GM21576 (cell line): Measurements from ENCODE around the gene HNRNPLL.
"Not testable (repeated sequence)": the region's sequence is repeated elsewhere in the genome, so short reads cannot be mapped to it uniquely, and the experiment has no call there.

Experiments
- ATAC-seq: cut with Tn5 transposase; IDR thresholded peaks from one replicate; pipeline ENCODE4 v1.9.1; 2021; ENCODE audit warnings: mild to moderate bottlenecking, moderate library complexity; ENCODE audit not compliant: unreplicated experiment

HNRNPLL gene

DNA sequence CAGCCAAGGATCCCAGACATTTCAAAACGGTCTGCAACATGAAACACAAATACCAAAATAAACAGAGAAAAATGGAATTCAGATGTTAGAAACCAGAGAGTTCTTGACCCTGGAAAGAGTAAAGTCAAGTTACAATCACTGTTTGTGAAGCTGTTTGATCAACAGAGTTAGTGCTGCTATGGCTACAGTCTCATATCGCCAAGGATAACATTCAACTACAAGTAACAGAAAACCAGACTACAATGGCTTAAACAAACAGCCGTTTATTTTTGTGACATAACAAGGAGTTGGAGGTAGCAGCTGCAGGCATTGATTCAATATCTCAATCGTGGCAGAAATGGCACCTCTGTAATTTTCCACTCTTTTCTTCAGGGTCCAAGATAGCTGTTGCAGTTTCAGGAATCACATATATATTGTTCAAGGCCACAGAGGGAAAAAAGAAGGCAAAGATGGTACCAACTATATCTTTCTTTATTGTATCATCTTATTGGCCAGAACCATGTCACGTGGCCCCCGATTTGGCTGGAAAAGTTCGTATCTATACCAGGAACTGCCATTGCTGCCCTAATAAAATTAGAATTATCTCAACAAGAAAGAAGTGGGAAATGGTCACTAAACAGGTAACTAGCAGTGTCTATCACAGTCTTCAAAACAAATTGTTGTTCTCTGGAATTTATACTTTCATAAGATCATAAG, 17.7 kb upstream of the HNRNPLL start:
- ATAC-seq, result no peak

DNA sequence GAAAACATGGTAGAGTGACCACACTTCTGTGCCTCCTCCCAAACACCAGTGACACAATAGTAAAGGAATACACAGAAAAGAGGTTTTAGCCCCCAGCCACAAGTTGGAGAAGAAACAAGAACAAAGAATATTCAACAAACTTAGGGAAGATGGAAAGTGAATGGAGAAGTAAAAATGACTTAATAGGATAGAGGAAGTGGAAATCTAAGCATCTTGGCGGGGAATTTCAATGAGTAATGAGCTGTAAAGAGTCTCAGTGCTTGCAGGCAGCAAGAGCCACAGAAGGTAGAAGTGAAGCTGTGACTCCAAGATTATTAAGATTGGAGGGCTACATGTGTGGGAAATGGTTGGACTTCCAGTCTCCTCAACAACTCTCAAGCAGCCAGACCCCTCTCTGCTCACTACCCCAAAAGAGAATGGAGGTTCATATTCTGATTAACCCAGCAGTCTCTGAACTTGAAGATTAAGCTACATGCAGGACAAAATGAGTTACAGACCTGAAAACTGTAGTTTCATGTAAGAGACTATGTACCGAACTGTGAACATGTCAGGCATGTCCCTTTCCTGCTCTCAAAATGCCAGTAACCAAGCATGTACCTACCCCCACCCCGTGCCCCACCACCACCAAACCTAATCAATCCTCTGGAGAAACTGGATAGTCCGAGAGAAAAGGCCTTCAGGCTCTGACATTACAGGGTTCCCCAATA, 16.9 kb upstream of the HNRNPLL start:
- no peak for ATAC-seq

DNA sequence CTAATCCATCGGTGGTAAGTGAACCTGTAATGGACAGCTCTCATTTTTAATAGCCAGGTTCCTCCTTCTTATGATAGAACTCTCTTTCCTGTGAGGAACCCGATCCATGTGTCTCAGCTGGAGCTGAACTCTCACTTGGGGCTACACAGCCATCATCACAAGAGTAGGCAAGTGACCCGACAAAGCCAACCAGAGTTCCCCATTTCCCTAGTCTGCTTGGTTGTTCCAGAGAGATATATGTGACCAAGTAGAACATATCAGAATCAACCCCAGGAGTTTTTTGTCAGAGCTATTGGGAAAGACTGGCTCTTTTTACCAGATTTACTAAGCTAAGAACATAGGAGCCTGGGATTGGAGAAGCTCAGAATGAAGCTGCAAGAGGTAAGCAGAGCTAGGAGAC, 14.6 kb upstream of the HNRNPLL start:
- no peak for ATAC-seq

DNA sequence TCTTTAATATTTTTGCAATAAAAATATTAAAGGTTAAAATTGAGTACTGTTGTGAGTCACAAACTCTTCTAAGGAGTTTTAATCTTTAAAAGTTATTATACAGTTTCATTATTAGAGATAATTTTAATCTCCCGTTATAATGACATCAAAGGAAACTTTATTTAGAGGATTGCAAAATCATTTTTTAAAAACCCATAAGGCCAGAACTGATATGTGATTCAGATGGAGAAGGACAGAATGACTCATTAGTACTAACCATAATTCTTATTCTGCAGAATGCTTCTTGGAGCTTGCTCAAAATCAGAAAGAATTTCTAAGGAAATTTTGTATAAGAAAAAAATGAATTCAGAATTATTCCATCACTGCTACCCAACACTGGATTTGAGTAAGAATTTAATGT, 12.5 kb upstream of the HNRNPLL start:
- ATAC-seq, result no peak

DNA sequence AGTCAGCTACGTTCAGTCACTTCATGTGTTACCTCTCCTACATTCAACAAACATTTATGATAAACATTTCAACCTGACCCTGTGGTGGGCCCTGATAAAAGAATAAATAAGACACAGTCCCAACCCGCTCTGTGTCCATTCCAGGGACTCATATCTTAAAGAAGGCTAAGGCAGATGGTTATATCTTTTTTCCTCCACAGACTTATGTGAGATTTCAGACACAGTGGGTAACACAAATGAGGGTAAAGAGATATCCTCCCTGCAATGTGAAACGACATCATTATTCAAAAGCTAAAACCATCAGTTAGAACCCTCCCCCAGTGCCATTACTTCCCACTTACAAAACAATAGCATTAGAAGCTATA, 11.1 kb upstream of the HNRNPLL start:
- no peak for ATAC-seq

DNA sequence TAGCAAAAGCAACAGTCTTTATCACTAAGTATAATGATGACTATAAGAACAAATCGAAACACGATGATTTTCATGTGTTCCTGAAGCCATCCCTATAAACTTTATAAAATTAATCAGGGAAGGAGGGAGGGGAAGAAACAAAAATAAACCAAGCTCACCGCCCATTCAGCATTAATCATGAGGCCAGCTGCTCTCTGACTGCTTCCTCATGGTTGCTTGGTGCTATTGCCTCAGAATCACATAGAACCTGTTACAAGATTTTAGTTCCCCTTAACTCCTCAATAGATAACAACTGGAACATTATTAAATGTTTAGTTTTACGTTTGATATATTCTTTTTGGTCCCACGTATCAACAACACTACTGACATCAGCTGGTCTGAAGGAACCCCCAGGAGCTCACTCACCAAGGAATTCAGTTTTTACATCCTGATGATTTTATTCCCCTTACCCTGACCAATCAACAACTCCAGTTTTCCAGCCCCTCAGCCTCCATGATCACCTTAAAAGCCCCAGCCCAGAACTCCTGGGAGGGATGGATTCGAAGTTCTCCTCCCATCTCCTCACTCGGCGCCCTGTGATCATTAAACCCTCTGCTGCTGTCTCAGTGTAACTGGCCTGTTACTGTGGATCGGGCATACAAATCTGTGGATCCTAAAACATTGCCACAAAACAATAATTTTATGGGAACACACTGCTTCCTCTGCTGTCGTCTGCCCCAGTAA, 10.6 kb upstream of the HNRNPLL start:
- no peak for ATAC-seq

DNA sequence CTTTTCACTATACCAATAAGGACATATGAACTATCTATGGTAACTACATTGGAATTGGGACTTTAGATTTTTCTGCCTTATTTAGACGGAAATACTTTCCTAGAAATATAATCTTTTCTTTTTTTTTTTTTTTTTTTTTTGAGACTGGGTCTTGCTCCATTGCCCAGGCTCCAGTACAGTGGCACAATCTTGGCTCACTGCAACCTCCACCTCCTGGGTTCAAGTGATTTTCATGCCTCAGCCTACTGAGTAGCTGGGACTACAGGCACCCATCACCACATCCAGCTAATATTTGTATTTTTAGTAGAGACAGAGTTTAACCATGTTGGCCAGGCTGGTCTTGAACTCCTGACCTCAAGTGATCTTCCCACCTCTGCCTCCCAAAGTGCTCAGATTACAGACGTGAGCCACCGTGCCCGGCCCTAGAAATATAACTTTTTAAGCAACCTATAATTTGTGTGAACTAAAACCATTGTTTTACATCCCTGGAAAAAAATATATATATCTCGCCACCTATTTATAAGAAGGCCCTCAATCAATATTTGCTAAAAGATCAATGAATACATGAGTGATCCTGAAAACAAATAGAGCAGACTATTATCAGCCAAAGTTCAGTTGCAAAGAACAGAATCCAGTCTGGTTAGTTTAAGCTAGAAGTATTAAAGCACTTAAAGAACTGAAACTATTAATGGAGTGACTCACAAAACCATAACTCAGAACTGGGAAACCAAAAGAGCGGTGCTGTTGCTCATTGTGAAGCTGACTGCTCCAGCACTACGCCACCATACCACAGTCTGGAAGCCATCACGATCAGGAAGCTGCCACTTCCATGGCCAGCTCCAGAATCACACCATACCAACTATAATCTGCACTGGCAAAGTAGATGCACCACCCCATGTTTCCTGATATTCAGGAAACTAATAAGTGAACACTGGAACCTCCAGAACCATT, 8.4 kb upstream of the HNRNPLL start:
- ATAC-seq, result peak; percentile 66

DNA sequence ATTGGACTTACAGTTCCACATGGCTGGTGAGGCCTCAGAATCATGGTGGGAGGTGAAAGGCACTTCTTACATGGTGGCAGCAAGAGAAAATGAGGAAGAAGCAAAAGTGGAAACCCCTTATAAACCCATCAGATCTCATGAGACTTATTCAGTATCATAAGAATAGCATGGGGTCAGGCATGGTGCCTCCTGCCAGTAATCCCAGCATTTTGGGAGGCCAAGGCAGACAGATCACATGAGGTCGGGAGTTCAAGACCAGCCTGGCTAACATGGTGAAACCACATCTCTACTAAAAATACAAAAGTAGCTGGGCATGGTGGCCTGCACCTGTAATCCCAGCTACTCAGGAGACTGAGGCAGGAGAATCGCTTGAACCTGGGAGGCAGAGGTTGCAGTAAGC, 6.5 kb upstream of the HNRNPLL start:
- ATAC-seq, result not testable (repeated sequence)

DNA sequence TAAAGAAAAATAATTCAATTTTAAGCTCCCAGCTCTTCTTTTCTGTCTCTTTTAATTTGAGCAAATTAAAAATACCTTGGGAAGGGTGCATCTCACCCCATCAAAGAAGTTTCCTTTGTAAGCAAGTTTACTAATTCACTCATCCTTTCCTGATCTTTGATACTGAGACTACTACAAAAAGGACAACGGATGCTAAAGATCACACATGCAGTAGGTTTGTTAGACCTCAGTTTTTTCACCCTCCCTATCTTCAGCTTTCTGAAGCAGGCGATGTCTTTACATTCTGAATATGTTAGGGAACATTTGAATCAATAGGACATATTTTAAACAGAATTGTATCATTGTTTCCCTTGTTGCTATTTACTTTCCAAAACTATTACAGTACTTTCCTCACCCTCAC, 6.0 kb upstream of the HNRNPLL start:
- ATAC-seq, result no peak

DNA sequence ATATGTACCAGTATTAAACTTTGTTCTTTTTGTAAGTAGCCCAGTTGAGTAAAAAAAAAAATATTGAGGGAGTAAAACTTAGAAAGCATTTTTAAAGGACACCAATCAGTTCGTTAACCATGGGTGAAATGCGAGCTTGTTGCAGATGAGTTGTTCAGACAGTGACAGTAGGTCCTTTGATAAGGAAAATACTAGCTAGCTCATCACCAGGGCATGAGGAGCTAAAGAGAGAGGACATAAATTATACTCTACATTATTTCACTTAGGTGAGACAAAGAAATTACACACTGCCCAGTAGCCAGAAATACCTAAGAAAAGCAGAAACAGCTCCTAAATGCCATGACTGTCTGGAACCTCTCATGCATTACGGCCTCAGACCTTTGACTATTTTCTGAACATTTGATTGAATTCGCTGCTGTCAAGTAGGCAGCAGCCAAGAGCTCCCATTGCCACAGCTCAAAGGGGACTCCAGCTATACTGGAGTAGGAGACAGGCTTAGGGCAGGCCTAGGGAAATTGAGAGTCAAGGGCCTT, 2.6 kb upstream of the HNRNPLL start:
- no peak for ATAC-seq

DNA sequence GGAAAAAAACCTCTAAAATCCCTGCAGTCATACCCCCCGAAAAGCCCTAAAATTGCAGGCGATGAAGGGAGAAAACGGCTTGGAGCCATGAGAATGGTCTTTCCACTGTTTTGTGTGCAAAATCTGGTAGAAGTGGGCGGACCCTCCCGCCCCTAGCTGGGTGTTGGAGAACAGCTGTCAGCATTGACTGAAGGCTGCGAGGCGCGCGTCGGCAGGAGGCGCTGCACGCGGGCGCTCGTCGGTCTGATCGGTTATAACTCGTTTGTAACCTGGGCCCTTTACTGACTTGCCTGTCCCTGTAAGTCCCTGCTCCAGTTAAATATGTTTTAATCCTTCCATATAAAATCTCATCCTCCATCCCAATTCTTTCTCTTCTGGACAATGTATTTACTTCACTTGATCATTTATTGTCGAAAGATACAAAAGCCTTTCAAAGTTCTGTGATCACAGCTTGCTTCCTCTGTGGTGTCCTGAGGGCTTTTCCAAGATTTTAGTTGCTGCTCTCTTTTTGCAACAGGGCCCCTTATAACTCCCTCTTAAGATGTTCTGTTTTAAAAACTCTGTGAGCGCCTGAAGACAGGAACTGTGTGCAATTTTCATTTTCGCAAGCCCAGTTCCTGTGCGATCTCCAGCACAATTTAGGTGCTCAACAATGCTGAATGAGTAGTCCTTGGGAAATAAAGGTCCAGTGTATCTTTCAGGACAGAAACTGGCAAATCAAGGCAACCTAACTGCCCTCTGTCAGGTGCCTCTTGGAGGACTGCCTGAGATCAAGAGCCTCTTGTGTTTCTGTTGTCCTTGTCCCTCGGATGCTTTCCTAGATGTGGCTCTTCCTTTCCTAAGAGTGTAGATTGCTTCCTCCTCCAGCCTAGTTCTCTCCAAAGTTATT, 918 bp upstream of the HNRNPLL start:
- ATAC-seq, result no peak

DNA sequence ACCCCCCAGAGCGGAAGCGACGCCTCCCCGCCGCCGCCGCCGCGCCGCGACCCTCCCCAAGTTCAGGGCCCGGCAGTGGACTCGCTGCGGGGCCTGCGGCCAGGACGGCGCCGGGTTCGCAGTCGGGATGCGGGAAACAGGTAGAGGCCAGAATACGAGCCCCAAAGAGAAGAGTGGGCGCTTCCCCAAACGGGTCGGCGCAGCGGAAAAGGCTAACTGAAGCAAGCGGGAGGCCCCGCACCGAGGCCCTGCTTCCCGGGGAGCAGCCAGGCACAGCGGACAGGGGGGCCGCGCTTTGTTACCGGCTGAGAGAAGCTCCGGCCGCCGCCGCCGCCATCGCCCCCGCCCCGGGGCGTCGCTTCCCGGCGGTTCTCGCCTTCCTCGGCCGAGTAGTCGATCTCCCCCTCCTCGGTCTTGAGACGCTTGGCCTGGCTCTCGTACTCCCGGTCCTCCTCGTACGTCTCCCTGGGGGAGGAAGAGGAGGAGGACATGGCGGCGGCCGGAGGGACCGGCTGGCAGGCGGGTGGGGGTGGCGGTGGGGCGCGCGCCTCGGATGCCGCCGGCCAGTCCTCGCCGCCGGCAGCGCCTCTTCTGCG, 494 bp downstream of the HNRNPLL start:
- peak; percentile 10 for ATAC-seq

DNA sequence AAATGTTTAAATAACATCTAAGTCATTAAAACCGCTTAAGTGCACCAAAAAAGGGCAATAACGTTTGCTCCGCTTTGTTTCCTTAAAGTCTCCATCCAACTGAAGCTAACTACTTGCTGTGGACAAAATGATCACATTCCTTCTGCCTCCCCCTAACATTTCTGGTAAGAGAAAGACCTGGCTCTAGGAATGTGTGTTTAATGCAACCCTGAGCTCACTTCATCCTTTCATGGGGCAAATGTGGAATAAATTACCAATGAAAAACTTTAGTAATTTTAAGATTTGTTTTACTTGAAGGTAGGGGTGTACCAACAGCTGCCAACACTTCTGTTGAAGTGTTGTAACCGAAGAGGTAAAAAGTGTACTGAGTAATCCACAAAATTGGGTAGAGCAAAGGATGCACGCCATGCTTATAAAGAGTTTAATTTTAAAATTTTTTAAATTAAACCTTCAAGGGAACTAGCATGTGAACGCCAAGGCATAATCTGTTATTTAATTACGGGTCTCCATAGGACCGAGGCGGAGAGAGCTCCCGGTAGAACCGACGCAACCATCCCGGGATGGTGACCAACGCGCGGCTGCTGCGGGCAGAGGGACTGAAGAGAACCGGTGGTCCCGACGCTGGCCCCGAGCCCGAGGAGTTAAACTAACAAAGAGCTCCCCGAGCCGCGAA, 1.1 kb downstream of the HNRNPLL start:
- ATAC-seq, result no peak

DNA sequence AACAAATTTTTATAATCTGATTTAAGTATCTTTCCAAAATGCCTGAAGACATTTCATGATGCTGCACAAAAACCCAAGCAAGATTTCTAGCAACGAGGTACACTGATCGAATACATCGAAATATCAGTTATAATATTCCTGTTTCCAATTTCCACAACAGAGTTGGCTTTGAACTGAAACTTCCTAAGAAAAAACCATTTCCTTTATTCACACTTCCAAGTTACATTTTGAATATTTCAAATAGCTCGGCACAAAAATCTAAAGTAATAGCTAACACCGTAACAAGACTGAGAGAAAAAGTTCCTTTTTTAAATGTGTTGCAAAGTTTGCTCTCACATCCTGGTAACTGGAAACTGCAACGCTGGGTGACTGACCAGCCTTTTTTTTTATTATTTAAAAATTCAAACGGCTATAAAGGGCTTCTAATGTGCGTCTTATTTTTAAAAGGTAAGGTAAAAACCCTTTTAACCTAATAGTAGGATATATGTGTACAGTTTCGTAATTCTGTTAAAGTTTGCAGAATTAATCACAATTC, 1.7 kb downstream of the HNRNPLL start:
- ATAC-seq, result no peak

DNA sequence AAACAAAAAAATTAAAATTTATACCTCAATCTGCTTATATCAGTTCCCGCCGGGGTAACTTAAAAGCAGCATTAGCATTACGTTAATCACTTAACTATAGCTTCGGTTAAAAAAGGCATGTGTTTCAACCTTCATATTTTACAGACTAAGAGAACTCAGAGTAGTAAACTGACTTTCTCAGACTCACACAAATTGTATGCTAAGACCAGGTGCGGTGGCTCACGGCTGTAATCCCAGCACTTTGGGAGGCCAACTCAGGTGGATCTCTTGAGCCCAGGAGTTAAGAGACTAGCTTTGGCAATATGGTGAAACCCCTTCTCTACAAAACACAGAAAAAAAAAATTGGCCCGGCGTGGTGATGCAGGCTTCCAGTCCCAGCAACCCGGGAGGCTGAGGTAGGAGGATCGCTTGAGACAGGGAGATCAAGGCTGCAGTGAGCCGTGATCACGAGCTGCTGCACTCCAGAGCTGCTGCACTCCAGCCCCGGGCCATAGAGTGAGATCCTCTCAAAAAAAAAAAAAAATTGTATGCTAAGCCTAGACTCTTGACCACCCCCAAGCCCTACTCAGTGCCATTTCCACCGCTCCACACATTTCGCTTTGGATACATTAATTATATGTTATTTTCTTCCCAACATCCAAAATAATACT, 2.4 kb downstream of the HNRNPLL start:
- no peak for ATAC-seq

DNA sequence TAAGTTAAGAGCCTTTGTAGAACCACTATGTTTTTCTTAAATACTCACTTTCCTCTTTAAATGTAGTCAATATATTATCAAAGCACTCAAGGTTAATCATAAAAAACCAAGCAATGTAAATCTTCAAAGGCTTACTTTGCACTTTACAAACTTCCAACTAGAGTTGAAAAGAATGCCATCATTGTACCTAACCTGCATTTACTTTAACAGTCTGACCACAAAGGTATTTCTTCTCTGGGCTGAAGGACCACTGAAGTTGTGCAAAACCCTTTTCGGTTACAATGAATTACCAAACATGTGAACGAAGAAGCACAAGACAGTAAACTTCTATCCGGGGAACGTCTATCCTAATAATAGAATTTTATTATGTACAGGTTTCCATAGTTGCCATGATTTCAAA, 3.0 kb downstream of the HNRNPLL start:
- ATAC-seq, result no peak

DNA sequence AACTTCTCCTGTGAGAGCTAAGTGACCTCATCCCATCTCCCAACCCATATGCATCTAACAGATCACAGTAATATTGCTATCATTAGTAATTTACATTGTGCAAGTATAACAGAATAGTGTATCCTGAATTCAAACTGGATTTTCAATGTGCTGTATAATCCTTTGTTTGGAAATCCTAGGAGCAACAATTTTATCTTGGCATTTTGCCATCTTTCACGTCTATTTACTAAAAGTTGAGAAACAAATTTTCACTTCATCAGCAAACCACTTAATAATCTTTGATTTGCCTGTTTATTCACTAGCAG, 3.8 kb downstream of the HNRNPLL start:
- no peak for ATAC-seq
